OCI-LY3 (cell line): ENCODE measurements around the gene SLC25A6.

ENCODE experiments used
- CTCF ChIP-seq: fragments of 200-600, 300-600 bp; sonication (generic); IDR thresholded peaks from 2 replicates; pipeline ENCODE4 v1.5.1; 2014; ENCODE audit warnings: antibody characterized with exemption, low read length, low read depth
- EZH2phosphoT487 ChIP-seq: fragments of 200-600 bp; shearing (Covaris generic); IDR thresholded peaks from 2 replicates; pipeline ENCODE4 v1.6.1; 2018; ENCODE audit warnings: antibody characterized with exemption, mixed run types, low read depth

GRCh38 chrX:1434871-1435240 is 42.9 kb upstream of the SLC25A6 start:
- TF ChIP-seq CTCF (no peak), EZH2phosphoT487 (no peak)
